Uterus (tissue), 4 donors: Measurements from ENCODE around the gene CHRM3. TPM values are rescaled to one million over a fixed set of nuclear protein-coding genes. Genes with fewer than 3 reads are reported as not detected.

Source experiments
- DNase-seq, 2 donors: peaks; one replicate each; pipeline ENCODE4 v3.0.0-alpha.2; 2019 to 2020
- H3K27ac ChIP-seq, 2 donors: fragments of 200-600 bp; sonication (generic); 1 replicate in 1 of 2; 2 replicates in 1 of 2; pipeline ENCODE4 v1.5.1; 2016 to 2018
- H3K27me3 ChIP-seq, 2 donors: fragments of 200-600 bp; sonication (generic); one replicate each; pipeline ENCODE4 v1.5.1; 2018 to 2019; ENCODE audit warnings: control low read depth in 1 of 2
- H3K36me3 ChIP-seq, 2 donors: fragments of 200-600 bp; sonication (generic); one replicate each; pipeline ENCODE4 v1.5.1; 2019; ENCODE audit warnings: control low read depth in 1 of 2
- H3K4me1 ChIP-seq, 2 donors: fragments of 200-600 bp; sonication (generic); one replicate each; pipeline ENCODE4 v1.5.1; 2018 to 2019; ENCODE audit warnings: control low read depth in 1 of 2
- H3K4me3 ChIP-seq, 2 donors: fragments of 200-600 bp; sonication (generic); 1 replicate in 1 of 2; 2 replicates in 1 of 2; pipeline ENCODE4 v1.5.1; 2018 to 2019; ENCODE audit warnings: mild to moderate bottlenecking in 1 of 2
- H3K9me3 ChIP-seq, 2 donors: fragments of 200-600 bp; sonication (generic); one replicate each; pipeline ENCODE4 v1.5.1; 2019; ENCODE audit warnings: control low read depth in 1 of 2
- CTCF ChIP-seq, 4 experiments: fragments of 200-600 bp in 2 of 4; fragments of 450-650 bp in 2 of 4; sonication (generic) in 2 of 4; IDR thresholded peaks; one replicate each; pipeline ENCODE4 v1.5.1; 2016 to 2019; ENCODE audit warnings: antibody characterized with exemption in 4 of 4, mild to moderate bottlenecking in 2 of 4, moderate library complexity in 1 of 4
- POLR2A ChIP-seq, 2 donors: fragments of 450-650 bp; IDR thresholded peaks; one replicate each; pipeline ENCODE4 v1.6.1; 2016; ENCODE audit warnings: antibody characterized with exemption in 2 of 2, mild to moderate bottlenecking in 1 of 2, moderate library complexity in 1 of 2
- intact Hi-C: fragments of 100-400 bp; cut with DNase I; formaldehyde crosslinking; loops from one replicate; pipeline ENCODE4 v1.15.1; 2023; ENCODE audit warnings: low total_unique reads
- total RNA-seq, 4 donors: library from RNA; depleted of rRNA in 3 of 4; stranded (reverse); fragments of >200 nt in 3 of 4; gene quantifications; one replicate each; pipeline versions ENCODE4 v1.1.0 to v1.2.4, GENCODE V29; 2014 to 2023
- donor health status: DM: yes; HTN: yes; CAD: no.

CHRM3 gene
- total RNA-seq, 4 donors from 2014 or later, result 8.3 to 47.1 (median 15.7) TPM

GRCh38 chr1:239429163-239429562, 42.8 kb downstream of the CHRM3 start:
- H3K27ac ChIP-seq, result no peak overlapping the region
- H3K4me1 ChIP-seq, result no peaks in the 10 kb centered on the region
- H3K36me3 ChIP-seq, result no peaks in the 10 kb centered on the region
- intact Hi-C loops, result no loop called here
- H3K9me3 ChIP-seq, result no peaks in the 10 kb centered on the region
- no peak for TF ChIP-seq CTCF (IDR thresholded peaks at IDR 0.05)
- no peak for TF ChIP-seq POLR2A (IDR thresholded peaks at IDR 0.05)
- DNase-seq, result no peak
- H3K27me3 ChIP-seq, result no peaks in the 10 kb centered on the region
- no peak overlapping the region for H3K4me3 ChIP-seq

GRCh38 chr1:239432255-239432654, 45.9 kb downstream of the CHRM3 start:
- DNase-seq, result no peak
- H3K27ac ChIP-seq, result no peak overlapping the region
- H3K9me3 ChIP-seq, result no peaks in the 10 kb centered on the region
- no peaks in the 10 kb centered on the region for H3K36me3 ChIP-seq
- no peak overlapping the region for H3K4me3 ChIP-seq
- no peaks in the 10 kb centered on the region for H3K4me1 ChIP-seq
- intact Hi-C loops, result no loop called here
- TF ChIP-seq POLR2A (IDR thresholded peaks at IDR 0.05), result no peak
- TF ChIP-seq CTCF (IDR thresholded peaks at IDR 0.05), result no peak
- H3K27me3 ChIP-seq, result no peaks in the 10 kb centered on the region

GRCh38 chr1:239434181-239434580, 47.8 kb downstream of the CHRM3 start:
- Histone ChIP-seq H3K4me1 (no peaks in the 10 kb centered on the region), H3K36me3 (no peaks in the 10 kb centered on the region), H3K27me3 (no peaks in the 10 kb centered on the region), H3K4me3 (no peak overlapping the region), H3K27ac (no peak overlapping the region), H3K9me3 (no peaks in the 10 kb centered on the region)
- TF ChIP-seq POLR2A (IDR thresholded peaks at IDR 0.05) (no peak), CTCF (IDR thresholded peaks at IDR 0.05) (no peak)
- intact Hi-C loops, result no loop called here
- no peak for DNase-seq
